Activated effector memory CD4-positive, alpha-beta T cell treated with anti-CD3 and anti-CD28 coated beads, Interleukin-2, amount 50 U/mL, for 16 hours (primary cell): ENCODE data around the gene ARHGAP11A.

ENCODE experiments used
- DNase-seq: peaks from one replicate; pipeline ENCODE4 v3.0.0-alpha.2; 2020

Gene ARHGAP11A

GRCh38 chr15:32688151-32688639 lies 72.9 kb downstream of the ARHGAP11A start:
- no peak for DNase-seq
